CD8-positive, alpha-beta memory T cell (primary cell): ENCODE measurements around the gene NUDT6. TPM values are rescaled to one million over a fixed set of nuclear protein-coding genes. Genes with fewer than 3 reads are reported as not detected.
A peak's percentile ranks its signal among the peaks of the same experiment; 100 is the strongest.

Experiments used
- CTCF ChIA-PET: fragments of 350-600 bp; sonication (Branson Sonifier 250); formaldehyde crosslinking; loops from one replicate; lab custom pipeline; 2021; ENCODE audit warnings: antibody characterized with exemption; lab: Charles Lee
- POLR2A ChIA-PET: fragments of 350-600 bp; sonication (Branson Sonifier 250); formaldehyde crosslinking; loops from one replicate; lab custom pipeline; 2021; ENCODE audit warnings: antibody characterized with exemption; lab: Charles Lee
- DNase-seq, 5 donors: peaks; one replicate each; pipeline versions ENCODE4 v3.0.0 to v3.0.0-alpha.2; 2020 to 2022; ENCODE audit warnings: mixed read lengths in 1 of 5
- H3K27ac ChIP-seq: one replicate; pipeline ENCODE4 v1.7.0; 2013; ENCODE audit warnings: low read depth, mild to moderate bottlenecking, low read length, moderate library complexity
- H3K27me3 ChIP-seq: 2 replicates; pipeline ENCODE4 v1.7.0; 2013; ENCODE audit warnings: low read length, mild to moderate bottlenecking; ENCODE audit not compliant: insufficient read depth, poor library complexity, severe bottlenecking
- H3K36me3 ChIP-seq: 2 replicates; pipeline ENCODE4 v1.7.0; 2013; ENCODE audit warnings: mild to moderate bottlenecking, low read length, moderate library complexity; ENCODE audit not compliant: insufficient read depth
- H3K4me1 ChIP-seq: 2 replicates; pipeline ENCODE4 v1.7.0; 2013; ENCODE audit warnings: mild to moderate bottlenecking, low read length, moderate library complexity; ENCODE audit not compliant: insufficient read depth
- H3K4me3 ChIP-seq: 2 replicates; pipeline ENCODE4 v1.7.0; 2013; ENCODE audit warnings: mild to moderate bottlenecking, low read length
- H3K9me3 ChIP-seq: 2 replicates; pipeline ENCODE4 v1.7.0; 2013; ENCODE audit warnings: mild to moderate bottlenecking, low read length
- H3K27ac Mint-ChIP-seq, 8 donors: one replicate each; pipeline ENCODE4 v1.8.0; 2020 to 2021; ENCODE audit warnings: mixed read lengths in 8 of 8, mild to moderate bottlenecking in 6 of 8, inconsistent platforms in 3 of 8, moderate library complexity in 3 of 8
- H3K27me3 Mint-ChIP-seq, 2 donors: one replicate each; pipeline ENCODE4 v1.8.0; 2020 to 2021; ENCODE audit warnings: mixed read lengths in 2 of 2, mild to moderate bottlenecking in 1 of 2, moderate library complexity in 1 of 2
- H3K36me3 Mint-ChIP-seq, 3 donors: one replicate each; pipeline ENCODE4 v1.8.0; 2020 to 2021; ENCODE audit warnings: mixed read lengths in 3 of 3, inconsistent platforms in 1 of 3, mild to moderate bottlenecking in 1 of 3
- H3K4me1 Mint-ChIP-seq, 3 donors: one replicate each; pipeline ENCODE4 v1.8.0; 2020 to 2021; ENCODE audit warnings: mixed read lengths in 3 of 3, inconsistent platforms in 1 of 3, mild to moderate bottlenecking in 1 of 3
- H3K4me3 Mint-ChIP-seq, 7 donors: one replicate each; pipeline ENCODE4 v1.8.0; 2020 to 2021; ENCODE audit warnings: mixed read lengths in 7 of 7, mild to moderate bottlenecking in 6 of 7, moderate library complexity in 4 of 7, inconsistent platforms in 2 of 7
- H3K9me3 Mint-ChIP-seq, 5 donors: one replicate each; pipeline ENCODE4 v1.8.0; 2020 to 2022; ENCODE audit warnings: mixed read lengths in 5 of 5, mild to moderate bottlenecking in 3 of 5, moderate library complexity in 2 of 5, inconsistent platforms in 1 of 5
- polyA plus RNA-seq: library from polyadenylated mRNA; unstranded; fragments of 300-500 nt; fragmentation: Illumina TruSeq; gene quantifications from one replicate; pipeline ENCODE4 v1.2.3, GENCODE V29; 2021
- total RNA-seq, 2 experiments: library from RNA; stranded (reverse); gene quantifications; one replicate each; pipeline ENCODE4 v1.2.3, GENCODE V29; 2021

The NUDT6 gene, protein sequence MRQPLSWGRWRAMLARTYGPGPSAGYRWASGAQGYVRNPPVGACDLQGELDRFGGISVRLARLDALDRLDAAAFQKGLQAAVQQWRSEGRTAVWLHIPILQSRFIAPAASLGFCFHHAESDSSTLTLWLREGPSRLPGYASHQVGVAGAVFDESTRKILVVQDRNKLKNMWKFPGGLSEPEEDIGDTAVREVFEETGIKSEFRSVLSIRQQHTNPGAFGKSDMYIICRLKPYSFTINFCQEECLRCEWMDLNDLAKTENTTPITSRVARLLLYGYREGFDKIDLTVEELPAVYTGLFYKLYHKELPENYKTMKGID
- total RNA-seq, result 1 to 10 TPM; 4.3 to 5.5 TPM
- polyA plus RNA-seq, result 1.6 TPM

DNA sequence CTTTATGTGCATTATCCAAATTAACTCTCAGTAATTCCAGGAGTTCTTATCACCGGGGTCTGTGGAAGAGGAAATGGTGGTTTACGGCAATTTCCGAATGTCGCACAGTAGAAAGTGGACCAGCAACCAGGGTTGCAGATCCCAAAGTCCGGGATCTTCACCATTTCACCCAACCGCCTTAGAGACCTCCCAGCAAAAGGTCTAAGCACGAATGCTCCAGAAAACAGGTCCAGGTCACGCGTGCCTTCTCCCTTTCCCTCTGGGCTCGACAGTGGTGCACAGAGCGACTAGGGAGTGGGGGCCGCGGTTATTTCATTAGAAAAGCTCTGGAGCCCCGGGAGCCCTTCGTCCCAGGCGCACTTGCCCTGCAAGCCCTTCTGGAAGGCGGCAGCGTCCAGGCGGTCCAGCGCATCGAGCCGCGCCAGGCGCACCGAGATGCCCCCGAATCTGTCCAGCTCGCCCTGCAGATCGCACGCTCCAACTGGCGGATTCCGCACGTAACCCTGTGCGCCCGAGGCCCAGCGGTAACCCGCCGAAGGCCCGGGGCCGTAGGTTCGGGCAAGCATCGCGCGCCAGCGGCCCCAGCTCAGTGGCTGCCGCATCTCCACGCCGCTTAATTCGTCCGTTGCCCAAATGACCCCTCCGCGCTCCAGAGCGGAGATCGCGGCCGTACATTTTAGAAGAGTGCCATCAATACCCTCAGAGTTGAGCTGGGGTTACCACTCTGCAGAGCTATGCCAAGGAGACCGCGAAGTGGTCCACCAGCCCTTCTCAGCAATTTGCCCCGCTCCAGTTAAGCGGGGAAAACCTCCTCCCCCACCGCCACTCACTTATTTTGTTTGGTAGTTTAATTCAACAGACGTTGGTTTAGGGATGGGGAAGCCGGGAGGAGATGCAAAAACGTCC, at the start of gene NUDT6:
TSS of gene NUDT6 (minus strand) at position 627 of the 906 bp plus-strand sequence. CDS start at position 602, 25 bp downstream.
- Histone ChIP-seq H3K27ac (peak within 1 kb of the TSS; percentile 81), H3K4me3 (peak within 1 kb of the TSS; percentile 90), H3K36me3 (no peaks in the 10 kb centered on the region), H3K4me1 (peaks cover 17% of the 10 kb centered on the region), H3K27me3 (no peaks in the 10 kb centered on the region), H3K9me3 (no peaks in the 10 kb centered on the region)
- Mint-ChIP-seq H3K27me3 (no peaks in the 10 kb centered on the region), H3K4me3 (peak within 1 kb of the TSS in 6 of 7 donors; percentile 98 to 99 (median 99)), H3K9me3 (no peaks in the 10 kb centered on the region), H3K27ac (peak within 1 kb of the TSS; percentile 78 to 99 (median 97)), H3K36me3 (peaks cover 0 to 13% (median 0%) of the 10 kb centered on the region in 3 donors), H3K4me1 (peaks cover 6 to 11% (median 6%) of the 10 kb centered on the region in 3 donors)
- CTCF ChIA-PET, result interaction anchor here (1.2 to 1.8 kb wide), 2 partner anchors 164 to 190 kb away, joined by 5 to 7 read pairs; partner anchors contain the start of gene BBS12
- POLR2A ChIA-PET, result no interaction called here
- DNase-seq, result peak; percentile 12 to 52 (median 32)

DNA sequence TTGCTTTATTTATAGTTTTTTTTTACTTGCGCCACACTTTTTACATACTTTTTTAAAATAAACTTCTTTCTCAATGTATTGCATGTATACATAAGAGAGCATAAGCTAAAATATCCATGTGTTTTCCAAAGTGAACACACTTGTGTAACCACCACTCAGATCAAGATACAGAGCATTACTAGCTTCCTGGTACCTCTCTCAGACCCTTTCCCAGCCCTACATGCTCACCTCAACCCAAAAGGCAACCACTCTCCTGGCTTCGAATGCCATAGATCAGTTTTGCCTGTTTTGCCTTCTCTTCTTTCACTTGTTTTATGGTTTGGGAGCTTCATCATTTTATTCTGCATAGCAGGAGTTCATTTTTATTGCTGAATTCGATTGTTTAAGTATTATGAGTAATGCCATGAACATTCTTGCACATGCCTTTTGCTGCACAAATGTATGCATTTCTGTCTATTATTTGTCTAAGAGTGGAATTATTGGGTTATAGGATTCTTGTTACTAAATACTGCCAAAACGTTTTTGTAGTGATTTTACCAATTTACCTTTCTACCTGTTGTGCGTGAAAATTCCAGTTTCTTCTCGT, 45.9 kb upstream of the NUDT6 start:
- Histone ChIP-seq H3K36me3 (no peaks in the 10 kb centered on the region), H3K27ac (no peak overlapping the region), H3K9me3 (no peaks in the 10 kb centered on the region), H3K27me3 (no peaks in the 10 kb centered on the region), H3K4me3 (no peak overlapping the region), H3K4me1 (no peaks in the 10 kb centered on the region)
- ChIA-PET POLR2A (no interaction called here), CTCF (interaction anchor here (1.6 kb wide), 1 partner anchor 9 kb away, joined by 4 read pairs; no protein-coding TSS in a partner anchor)
- H3K4me3 Mint-ChIP-seq, result no peak overlapping the region
- H3K4me1 Mint-ChIP-seq, result peaks cover 0 to 13% (median 2%) of the 10 kb centered on the region in 3 donors
- peak overlapping the region in 1 of 8 donors; percentile 15 for H3K27ac Mint-ChIP-seq
- no peaks in the 10 kb centered on the region for H3K9me3 Mint-ChIP-seq
- H3K36me3 Mint-ChIP-seq, result peaks cover 0 to 9% (median 8%) of the 10 kb centered on the region in 3 donors
- no peaks in the 10 kb centered on the region for H3K27me3 Mint-ChIP-seq
- no peak for DNase-seq

DNA sequence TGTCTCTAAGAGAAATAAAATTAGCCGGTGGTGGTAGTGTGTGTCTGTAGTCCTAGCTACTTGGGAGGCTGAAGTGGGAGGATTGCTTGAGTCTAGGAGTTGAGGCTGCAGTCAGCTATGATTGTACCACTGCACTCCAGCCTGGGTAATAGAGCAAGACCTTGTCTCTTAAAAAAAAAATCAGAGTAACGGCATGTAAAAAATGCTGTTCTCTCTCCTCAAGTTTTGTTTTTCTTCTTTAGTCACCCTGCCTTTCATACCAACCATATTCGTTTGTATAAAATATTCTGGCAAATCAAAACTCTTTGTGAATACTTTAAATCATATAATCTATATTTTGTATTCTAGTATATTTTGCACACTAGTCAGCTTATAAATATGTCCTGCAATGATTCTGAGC, 44.8 kb upstream of the NUDT6 start:
- peaks cover 6 to 21% (median 9%) of the 10 kb centered on the region in 3 donors for H3K4me1 Mint-ChIP-seq
- H3K27me3 ChIP-seq, result no peaks in the 10 kb centered on the region
- DNase-seq, result no peak
- no peaks in the 10 kb centered on the region for H3K4me1 ChIP-seq
- CTCF ChIA-PET, result no interaction called here
- H3K36me3 Mint-ChIP-seq, result peaks cover 0 to 10% (median 10%) of the 10 kb centered on the region in 3 donors
- POLR2A ChIA-PET, result no interaction called here
- H3K4me3 Mint-ChIP-seq, result no peak overlapping the region
- H3K4me3 ChIP-seq, result no peak overlapping the region
- H3K9me3 ChIP-seq, result no peaks in the 10 kb centered on the region
- H3K27me3 Mint-ChIP-seq, result no peaks in the 10 kb centered on the region
- H3K27ac Mint-ChIP-seq, result peak overlapping the region in 1 of 8 donors; percentile 74
- H3K27ac ChIP-seq, result no peak overlapping the region
- no peaks in the 10 kb centered on the region for H3K9me3 Mint-ChIP-seq
- H3K36me3 ChIP-seq, result no peaks in the 10 kb centered on the region

DNA sequence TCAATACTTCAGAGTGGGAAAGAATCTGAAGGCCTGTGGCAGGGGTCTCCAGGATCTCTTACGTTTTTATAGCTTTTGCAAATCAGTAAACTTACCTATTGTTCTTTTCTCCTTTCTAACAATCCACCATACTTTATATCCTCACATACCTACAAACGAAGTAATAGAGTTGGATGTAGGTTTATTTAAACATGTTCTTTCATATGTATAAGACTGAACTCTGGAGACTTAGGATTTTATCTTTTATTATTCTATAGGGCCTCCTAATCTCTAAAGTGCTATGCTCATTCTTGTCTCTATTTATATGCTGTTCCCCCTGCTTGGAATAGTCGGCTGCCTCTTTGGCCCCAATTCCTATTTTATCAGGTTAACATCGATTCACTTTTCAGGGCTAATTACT, 43.8 kb upstream of the NUDT6 start:
- no peak overlapping the region for H3K27ac ChIP-seq
- no peaks in the 10 kb centered on the region for H3K27me3 ChIP-seq
- Mint-ChIP-seq H3K4me1 (peaks cover 6 to 21% (median 10%) of the 10 kb centered on the region in 3 donors), H3K4me3 (no peak overlapping the region), H3K27me3 (no peaks in the 10 kb centered on the region), H3K27ac (peak overlapping the region in 2 of 8 donors; percentile 10 to 49), H3K36me3 (peaks cover 0 to 13% (median 8%) of the 10 kb centered on the region in 3 donors), H3K9me3 (no peaks in the 10 kb centered on the region)
- no peaks in the 10 kb centered on the region for H3K4me1 ChIP-seq
- H3K36me3 ChIP-seq, result no peaks in the 10 kb centered on the region
- ChIA-PET POLR2A (no interaction called here), CTCF (no interaction called here)
- no peak overlapping the region for H3K4me3 ChIP-seq
- H3K9me3 ChIP-seq, result no peaks in the 10 kb centered on the region
- DNase-seq, result no peak

DNA sequence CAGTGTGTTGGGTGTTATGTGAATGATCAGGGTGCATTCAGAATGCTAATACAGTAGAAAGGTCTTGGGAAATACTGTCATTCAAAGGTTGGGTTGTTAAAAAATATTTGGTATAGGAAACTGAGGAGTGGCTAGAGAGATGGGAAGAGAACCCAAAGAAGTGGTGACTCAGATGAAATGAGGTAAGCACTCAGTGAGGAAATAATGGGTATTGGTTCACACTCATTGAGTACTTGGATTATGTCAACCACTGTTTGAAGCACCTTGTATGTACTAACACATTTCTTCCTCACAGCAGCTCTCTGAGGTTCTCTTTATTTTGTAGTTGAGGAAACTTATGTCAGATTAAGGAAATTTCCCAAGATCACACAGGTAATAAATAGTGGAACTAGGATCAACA, 40.8 kb upstream of the NUDT6 start:
- H3K27me3 ChIP-seq, result no peaks in the 10 kb centered on the region
- CTCF ChIA-PET, result no interaction called here
- no peaks in the 10 kb centered on the region for H3K9me3 ChIP-seq
- POLR2A ChIA-PET, result no interaction called here
- peaks cover 0 to 10% (median 9%) of the 10 kb centered on the region in 3 donors for H3K36me3 Mint-ChIP-seq
- H3K4me3 ChIP-seq, result no peak overlapping the region
- no peaks in the 10 kb centered on the region for H3K36me3 ChIP-seq
- no peak overlapping the region for H3K4me3 Mint-ChIP-seq
- H3K4me1 Mint-ChIP-seq, result peaks cover 4 to 16% (median 15%) of the 10 kb centered on the region in 3 donors
- DNase-seq, result no peak
- H3K9me3 Mint-ChIP-seq, result no peaks in the 10 kb centered on the region
- no peak overlapping the region for H3K27ac ChIP-seq
- no peak overlapping the region for H3K27ac Mint-ChIP-seq
- H3K27me3 Mint-ChIP-seq, result no peaks in the 10 kb centered on the region
- H3K4me1 ChIP-seq, result no peaks in the 10 kb centered on the region

DNA sequence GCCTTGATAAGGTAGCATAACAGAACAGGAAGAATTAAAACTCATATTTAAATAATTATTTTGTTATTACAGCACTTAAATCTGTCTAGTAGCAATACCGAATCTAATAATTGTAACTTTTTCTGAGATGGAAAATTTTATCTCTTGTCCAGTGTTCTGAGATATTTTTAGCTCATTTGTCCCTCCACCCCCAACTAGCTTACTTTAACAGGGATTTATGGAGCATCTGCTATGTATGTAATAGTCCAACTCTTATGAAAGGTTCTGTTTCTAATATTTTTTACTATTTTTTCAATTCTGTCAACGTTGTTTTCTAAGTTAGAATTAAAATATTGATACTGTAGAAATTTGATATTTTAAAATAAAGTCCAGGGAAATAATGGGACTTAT, 38.2 kb upstream of the NUDT6 start:
- H3K9me3 ChIP-seq, result no peaks in the 10 kb centered on the region
- POLR2A ChIA-PET, result no interaction called here
- CTCF ChIA-PET, result no interaction called here
- H3K27me3 ChIP-seq, result no peaks in the 10 kb centered on the region
- H3K4me3 Mint-ChIP-seq, result no peak overlapping the region
- H3K36me3 Mint-ChIP-seq, result peaks cover 0 to 16% (median 12%) of the 10 kb centered on the region in 3 donors
- H3K27ac ChIP-seq, result no peak overlapping the region
- no peaks in the 10 kb centered on the region for H3K36me3 ChIP-seq
- no peaks in the 10 kb centered on the region for H3K9me3 Mint-ChIP-seq
- DNase-seq, result no peak
- H3K27me3 Mint-ChIP-seq, result no peaks in the 10 kb centered on the region
- no peaks in the 10 kb centered on the region for H3K4me1 ChIP-seq
- peaks cover 4 to 15% (median 13%) of the 10 kb centered on the region in 3 donors for H3K4me1 Mint-ChIP-seq
- no peak overlapping the region for H3K27ac Mint-ChIP-seq
- H3K4me3 ChIP-seq, result no peak overlapping the region

DNA sequence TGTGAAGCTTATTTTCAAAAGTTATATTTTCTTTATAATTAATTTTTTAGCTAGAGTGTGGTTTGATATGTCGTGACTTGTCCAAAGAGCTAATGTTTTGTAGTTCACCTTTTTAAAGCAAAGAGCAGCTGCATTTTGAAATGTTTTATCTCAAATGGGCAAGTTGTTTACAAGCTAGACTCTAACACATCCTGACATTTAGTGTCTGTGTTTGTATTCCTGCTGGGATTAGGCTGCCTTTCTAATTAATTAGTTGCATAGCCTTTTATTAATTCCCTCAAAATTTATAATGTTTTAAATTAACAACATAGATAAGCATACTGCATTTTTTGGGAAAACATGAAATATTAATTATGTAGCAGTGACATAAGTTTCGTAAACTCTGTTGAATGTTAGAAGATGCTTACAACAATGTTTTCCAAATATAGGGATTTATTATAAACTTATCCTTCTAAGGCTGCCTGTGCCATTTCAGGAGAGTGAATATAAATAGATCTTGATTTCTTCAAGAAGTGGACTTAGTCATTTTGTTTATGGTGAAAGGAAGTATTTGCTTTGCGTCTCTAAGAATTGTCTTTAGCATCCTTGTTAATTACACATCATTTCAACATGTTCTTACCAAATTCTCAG, 37.7 kb upstream of the NUDT6 start:
- peaks cover 4 to 15% (median 13%) of the 10 kb centered on the region in 3 donors for H3K4me1 Mint-ChIP-seq
- H3K4me1 ChIP-seq, result no peaks in the 10 kb centered on the region
- no peak overlapping the region for H3K4me3 ChIP-seq
- H3K27ac ChIP-seq, result no peak overlapping the region
- H3K27ac Mint-ChIP-seq, result no peak overlapping the region
- CTCF ChIA-PET, result no interaction called here
- H3K27me3 Mint-ChIP-seq, result peaks cover 0 to 3% of the 10 kb centered on the region in 2 donors
- H3K4me3 Mint-ChIP-seq, result no peak overlapping the region
- H3K36me3 Mint-ChIP-seq, result peaks cover 0 to 20% (median 12%) of the 10 kb centered on the region in 3 donors
- H3K36me3 ChIP-seq, result no peaks in the 10 kb centered on the region
- H3K9me3 Mint-ChIP-seq, result no peaks in the 10 kb centered on the region
- H3K9me3 ChIP-seq, result no peaks in the 10 kb centered on the region
- POLR2A ChIA-PET, result no interaction called here
- H3K27me3 ChIP-seq, result no peaks in the 10 kb centered on the region
- DNase-seq, result no peak
